HG02678 (cell line): Measurements from ENCODE around the gene VAT1L.

ENCODE experiments used
- ATAC-seq: cut with Tn5 transposase; IDR thresholded peaks from one replicate; pipeline ENCODE4 v1.9.1; 2021; ENCODE audit warnings: mild to moderate bottlenecking, moderate library complexity; ENCODE audit not compliant: unreplicated experiment

Gene VAT1L

DNA sequence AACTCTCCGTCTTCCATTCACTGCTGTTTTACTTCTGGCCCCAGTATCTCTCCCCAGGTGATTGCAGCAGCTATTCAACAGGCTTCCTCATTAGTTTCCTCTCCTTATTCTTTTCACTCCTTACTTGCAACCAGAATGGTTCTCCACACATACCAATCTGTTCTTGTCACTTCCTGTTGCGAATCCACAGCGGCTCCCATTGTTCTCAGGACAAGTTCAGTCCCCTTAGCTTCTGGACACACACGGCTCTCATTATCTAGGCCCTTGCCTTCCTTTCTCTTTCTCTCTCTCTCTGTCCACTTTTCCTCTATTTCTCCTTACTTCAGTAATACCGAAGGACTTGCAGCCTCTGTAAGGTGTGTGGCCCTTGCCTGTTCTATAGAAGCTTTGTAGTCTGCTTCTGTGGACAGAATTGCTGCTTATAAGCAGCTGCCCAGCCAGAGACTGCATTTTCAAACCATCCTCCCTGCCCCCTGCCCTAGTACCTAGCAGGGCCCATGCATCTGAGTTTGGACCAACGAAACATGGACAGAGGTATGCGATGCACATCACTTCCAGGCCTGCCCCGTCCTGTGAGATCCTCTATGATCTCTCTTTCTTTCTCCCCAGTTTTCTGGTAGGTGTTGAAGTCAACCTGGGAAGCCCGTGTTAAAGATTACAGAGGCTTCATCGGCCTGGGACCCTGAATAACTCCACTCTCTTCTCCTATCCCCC, 45.7 kb downstream of the VAT1L start:
- no peak for ATAC-seq

DNA sequence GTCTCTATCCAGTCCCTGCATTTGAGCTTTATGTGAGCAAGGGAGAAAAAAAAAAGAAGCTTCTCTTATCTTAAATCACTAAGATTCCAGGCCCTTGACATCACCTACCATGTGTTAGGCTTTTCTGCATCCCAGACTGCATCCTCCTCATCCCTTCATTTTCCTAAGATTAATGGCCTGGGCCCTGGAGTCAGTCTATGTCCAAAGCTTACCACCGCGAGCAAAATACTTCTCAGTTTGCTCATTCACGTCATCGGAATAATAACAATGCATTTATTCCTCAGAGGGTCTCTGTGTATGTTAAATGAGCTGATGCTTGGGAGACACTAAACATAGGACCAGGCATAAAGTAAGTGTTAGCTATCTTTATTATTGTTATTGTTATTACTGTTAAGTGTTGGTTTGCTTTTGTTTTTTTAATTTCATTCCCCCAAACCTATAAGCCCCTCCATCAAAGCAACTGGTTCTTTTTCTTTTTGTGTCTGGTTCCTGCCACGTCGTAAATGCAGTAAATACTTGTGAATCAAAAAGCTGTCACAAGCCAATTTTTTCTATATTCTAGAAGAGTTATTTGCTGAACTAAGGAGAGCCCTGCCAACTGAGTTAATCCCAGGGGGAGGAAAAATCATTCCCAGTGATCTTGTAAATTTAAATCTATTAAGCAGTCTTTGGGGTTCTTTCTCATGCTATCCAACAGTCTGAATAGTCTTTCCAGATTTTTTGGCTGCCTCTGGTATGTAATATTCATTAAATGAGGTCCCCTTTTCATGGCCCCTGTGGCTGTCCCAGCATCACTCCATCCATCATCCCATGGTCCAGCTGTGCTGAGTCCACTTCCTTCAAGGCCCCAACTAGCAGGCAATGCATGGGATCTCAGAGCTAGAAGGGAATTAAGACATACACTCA, 46.5 kb downstream of the VAT1L start:
- no peak for ATAC-seq

DNA sequence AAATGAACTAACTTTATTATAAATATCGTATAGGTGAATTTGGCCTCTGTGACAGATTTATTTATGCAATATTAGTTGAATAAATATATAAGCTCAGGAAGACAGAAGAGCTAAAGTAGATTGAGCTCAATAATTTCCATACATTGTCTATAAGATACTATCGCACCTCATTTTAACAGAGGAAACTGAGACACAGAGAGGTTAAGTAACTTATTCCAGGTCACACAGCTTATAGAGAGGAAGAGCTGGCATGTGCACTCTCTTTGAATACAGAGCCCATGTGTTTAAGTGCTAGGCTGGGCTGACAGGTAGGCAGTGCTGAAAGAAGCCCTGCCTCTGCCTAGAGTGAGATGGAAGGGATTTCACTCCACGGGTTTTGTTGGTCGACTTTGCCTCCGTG, 48.4 kb downstream of the VAT1L start:
- ATAC-seq = no peak

DNA sequence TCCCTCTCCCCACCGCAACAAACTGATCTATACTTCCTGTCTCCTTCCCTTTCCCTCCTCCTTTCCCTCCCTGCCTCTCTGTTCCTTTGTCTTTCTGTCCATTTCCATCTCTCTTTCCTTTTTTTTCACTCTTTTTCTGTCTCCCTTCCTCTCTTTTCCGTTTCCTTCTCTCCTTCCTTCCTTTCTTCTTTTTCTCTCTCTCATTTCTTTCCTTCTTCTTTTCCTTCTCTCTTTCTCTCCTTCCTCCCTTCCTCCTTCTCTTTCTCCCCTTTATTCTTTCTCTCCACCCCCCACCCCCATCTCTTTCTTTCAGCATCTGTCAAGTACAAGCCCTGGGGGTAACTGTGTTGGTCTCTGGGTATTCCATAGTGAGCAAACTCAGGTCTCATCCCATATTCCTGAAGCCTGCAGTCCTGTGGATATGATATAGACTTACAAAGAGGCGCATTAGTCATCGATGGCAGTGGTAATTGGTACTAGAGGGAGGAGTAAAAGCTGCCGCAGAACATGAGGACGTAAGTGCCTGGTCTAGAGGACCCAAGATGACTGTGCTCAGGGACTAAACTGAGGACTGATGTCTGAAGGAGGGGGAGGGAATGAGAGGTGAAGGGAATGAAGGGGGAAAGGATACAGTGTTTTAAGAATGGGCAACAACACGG, 50.4 kb downstream of the VAT1L start:
- ATAC-seq = no peak

DNA sequence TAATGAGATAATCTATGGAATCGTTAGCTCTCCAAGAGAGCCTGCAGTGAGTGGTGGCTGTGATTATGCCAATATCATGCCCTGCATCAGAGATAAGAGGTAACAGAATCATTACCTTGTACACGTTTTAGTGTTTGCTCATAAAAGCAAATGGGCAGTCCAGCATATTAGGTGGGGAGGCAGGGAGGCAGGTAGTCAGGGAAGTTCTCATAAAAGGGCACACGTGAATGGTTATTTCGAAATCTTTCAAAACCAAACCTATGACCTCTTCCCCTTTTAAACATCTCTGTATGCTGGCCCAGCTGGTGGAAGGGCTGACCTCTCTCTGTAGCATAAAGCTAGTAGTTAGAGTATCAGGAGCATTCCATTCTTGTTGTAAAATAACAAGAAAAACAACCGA, 51.7 kb downstream of the VAT1L start:
- no peak for ATAC-seq

DNA sequence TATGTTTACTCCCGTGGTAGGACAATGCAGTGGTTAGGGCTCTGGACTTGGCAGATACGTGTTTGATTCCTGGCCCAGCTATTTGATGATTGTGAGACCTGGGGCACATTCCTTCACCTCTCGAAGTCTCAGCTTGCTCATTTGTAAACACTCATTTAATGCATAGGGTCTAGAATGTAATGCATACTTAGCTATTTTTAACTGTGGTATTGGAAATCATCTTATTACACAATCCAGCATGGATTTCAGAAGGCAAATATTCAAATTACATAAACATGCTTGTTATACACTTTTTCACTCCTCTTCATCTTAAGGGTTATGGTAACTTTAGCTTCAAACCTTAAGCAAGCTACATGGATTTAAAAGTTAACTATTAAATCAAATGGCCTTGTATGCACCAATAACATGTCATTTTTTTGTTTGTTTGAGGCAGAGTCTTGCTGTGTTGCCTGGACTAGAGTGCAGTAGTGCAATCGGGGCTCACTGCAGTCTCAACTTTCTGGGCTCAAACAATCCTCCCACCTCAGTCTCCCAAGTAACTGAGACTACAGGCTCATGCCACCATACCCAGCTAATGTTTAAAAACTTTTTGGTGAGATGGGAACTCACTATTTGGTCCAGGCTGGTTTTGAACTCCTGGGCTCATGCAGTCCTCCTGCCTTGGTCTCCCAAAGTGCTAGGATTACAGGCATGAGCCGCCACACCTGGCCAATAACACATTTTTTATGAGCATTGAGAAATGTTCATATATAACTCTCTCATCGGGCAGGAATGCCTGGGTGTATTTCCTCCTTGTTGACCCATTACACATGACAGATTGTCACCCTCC, 52.5 kb downstream of the VAT1L start:
- no peak for ATAC-seq

DNA sequence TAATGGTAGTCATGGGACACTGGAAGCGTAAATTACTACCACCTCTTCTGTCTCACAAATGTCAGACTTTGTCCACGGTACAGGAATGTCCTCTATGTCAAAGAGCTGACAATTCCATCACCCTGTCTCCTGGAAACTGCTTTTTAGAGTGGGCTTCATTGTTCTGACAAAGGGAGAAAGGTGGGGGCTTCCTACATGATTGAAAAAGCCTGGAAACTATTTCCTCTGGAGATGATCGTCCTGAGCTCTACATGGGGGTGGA, 53.1 kb downstream of the VAT1L start:
- ATAC-seq = no peak

DNA sequence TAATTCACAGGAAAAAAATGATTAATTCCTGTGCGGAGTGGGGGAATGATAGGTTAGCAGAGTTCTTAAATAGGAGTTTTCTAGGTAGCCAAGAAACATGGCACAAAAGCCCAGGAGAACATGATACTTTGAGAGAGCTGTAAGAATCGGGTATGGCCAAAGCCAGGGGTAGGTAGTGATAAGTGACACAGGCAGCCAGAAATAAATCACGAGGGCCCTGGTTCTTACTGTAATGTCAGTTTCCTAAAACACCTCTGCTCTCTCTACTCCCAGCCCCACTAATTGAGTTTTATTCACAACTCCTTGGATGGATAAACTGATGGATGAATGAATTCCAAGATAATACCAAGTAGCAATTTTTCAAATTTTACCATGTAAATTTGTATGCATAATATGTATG, 54.1 kb downstream of the VAT1L start:
- ATAC-seq = no peak

DNA sequence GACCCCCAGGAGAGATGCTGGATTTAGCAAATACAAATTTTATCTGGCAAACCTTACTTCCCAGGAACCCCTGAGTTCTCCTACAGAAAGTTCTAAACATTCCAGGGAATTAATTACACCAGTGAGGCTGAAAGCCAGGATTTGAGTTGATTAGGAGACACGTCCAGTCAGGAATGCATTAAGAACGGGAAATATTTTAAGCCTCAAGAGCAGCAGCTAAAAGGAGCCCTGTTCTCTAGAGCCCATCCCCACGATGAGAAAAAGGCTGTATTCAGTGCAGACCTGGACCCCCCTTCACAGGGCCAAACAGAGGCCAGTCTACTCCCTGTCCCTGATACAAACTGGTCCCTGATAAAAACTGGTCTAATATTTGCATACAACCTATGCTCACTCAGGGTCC, 55.0 kb downstream of the VAT1L start:
- ATAC-seq = no peak

DNA sequence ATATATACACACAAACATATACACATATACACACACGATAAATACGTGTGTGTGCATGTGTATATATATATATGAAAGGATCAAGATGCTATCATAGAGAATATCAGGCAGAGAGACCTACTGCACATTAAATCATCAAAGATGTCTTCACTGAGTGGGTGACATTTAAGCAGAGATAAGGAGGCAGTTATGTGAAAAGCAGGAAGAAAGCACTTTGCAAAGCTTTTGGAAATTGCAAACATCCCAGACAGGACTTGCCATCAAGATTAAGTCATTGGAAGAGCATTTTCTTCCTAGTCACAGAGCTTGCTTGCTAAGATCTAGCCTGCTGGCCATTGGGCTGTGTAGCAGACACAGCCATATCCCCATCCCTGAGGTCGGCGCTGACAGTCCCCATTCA, 56.4 kb downstream of the VAT1L start:
- ATAC-seq = no peak

DNA sequence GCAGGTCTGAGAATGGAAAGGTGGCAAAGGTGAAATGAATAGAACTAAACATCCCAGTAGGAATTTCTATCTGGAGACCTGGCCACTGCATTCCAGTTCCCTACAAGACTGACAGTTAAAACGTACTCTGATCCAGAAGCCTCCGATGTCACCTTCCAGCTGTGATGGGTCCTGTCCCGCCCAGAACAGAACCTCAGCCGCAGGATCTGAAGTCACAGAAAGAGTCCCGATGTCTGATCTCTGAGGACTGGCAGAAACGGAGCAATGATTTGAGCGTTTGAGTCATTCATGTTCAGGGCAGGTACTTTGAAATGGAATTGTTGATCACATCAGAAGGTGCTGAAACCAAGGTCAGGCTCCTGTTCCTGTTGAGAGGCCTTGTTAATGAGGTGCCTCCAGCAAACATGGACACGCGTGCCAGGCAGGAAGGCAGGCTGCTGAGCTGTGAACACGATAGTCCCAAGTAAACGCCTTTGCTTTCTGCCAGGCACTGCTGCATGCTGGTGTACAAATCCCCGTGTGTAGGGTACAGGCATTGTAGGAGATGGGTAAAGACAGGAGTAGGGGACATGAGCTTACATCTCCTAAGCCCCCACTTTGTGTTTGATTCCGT, 61.4 kb downstream of the VAT1L start:
- ATAC-seq = no peak

DNA sequence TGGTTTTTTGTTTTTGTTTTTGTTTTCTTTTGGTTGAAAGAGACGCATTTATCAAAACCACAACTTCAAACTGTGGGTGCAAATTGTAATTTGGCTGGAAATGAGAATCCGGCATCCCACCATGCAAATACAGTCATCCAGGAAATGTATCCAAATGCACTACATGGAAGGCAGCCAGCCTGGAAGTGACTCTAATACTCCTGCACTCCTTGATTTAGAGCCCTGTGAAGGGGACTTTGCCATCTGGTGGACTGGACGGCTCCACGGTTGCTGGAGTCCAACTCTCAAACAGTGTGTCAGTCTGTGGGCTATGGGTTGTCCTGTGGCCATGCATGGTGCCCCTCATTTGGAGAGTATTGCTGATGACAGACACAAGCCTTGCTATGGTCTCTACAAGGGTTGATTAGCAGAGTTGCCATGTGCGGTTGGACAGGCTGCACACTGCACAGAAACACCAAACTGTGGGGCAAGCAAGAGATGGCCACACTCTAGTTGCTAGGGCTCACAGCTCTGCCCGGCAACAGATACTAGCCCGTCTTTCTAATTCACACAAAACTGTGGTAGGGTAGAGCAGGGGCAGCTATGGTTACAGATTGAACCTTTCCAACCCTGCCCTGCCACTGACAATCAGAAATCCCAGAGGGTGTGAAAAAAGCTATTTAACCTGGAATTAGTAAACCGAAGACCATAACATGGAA, 62.4 kb downstream of the VAT1L start:
- no peak for ATAC-seq

DNA sequence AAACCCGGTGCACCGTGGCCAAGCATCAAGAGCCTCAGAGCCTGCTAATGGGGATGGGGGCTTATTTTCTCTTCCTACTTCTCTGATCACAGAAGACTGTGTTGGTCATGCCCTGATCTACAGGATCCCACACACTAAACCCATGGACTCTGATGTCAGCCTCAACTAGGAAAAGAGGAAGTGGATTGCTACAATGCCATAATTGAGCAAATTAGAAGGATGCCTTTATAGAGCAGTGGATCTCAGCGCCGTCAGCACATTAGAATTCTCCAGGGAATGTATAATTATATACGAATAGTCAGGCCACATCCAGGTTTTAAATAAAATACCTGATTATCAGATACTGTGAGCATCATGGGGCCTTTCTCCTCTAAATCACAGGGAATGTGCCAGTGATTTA, 64.8 kb downstream of the VAT1L start:
- no peak for ATAC-seq

DNA sequence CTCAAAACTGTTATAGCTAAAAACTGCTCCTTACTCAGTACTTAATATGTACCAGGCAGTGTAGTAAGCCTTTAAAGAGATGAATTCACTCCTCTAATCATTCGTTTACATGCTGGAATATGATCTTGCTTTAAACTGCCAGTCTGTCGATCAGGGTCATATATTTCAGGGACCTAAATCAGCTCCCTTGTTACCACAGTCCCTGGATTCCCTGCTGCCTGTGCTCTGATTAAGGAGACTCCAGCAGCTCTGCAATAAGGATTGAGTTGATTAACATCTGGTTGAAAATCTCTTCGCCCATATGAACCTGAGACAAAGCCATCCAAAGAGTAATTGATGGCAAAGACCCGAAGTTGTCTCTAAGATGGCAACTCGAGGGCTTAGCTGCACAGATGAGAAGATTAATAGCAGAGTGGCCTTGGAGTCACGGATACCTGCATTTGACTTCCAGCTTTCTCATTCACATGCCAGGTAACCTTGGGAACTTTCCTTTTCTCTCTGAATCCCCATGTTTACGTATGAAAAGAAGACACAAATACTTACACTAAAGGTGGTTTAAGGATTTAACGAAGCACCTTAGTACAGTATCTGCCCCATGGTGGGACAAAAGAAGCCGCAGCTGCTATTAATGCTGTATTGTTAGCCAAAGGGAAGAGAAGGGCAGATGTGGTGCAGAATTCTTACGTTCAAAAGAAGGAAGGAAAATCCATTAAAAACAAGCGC, 68.2 kb downstream of the VAT1L start:
- ATAC-seq = no peak

DNA sequence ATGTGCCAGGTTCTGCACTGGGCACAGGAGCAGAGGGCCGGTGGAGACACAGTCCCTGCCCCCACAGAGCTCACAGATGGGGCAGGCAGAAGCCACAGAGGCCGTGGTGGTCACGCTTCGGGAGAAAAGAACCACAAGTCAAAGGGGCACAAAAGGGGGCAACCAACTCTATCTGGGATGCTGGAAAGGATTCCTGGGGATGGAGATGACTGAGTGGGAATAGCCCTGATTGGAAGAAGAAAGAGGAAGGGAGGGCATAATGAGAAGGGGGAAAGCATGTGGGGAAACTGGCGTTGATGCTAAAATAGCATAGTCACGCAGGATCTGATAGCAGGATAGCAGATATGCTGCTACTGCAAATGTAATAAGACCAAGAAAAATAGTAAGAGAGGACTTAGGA, 69.7 kb downstream of the VAT1L start:
- no peak for ATAC-seq

DNA sequence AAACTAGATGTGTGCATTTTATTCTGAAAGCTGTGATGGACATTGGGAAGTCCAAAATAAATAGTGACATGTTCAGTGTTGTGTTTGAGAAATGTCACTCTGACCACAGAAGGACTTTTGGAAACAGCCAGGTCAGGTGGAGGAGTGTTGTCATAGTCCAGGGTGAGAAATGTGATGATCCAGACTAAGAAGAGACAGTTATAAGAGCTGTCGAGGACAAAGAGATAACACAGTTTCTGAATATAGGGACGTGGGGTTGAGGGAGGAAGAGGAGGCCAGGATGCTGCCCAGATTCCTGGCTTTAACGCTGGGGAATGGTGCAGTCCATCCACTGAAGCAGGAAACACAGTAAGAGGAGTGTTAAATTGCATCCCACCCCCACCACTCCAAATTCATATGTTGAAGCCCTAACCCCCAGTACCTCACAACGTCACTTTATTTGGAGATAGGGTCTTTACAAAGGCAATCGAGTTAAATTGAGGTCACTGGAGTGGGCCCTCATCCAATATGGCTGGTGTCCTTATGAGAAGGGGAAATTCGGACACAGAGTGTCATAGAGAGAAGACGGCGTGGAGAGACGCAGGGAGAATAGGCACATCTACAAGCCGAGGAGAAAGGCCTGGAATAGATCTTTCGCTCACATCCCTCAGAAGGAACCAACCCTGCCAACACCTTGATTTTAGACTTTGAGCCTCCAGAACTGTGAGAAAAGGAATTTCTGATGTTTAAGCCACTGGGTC, 71.3 kb downstream of the VAT1L start:
- no peak for ATAC-seq

DNA sequence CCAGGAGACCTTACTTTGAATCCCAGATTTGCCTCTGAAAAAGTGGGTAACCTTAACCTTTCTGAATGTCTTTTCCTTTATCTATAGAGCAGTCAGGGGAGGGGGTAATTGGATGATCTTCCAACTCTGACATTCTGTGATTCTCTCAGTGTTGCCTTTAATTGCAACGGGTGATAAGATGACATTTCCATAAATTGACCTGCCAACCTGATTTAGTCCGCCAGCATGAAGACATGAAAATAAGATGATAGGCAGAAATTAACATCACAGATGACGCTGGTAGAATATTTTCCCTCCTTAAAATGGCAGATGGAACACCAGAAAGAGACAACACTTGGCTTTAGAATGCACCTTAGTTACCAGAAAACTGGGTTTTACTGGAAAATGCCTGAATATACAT, 72.6 kb downstream of the VAT1L start:
- no peak for ATAC-seq

DNA sequence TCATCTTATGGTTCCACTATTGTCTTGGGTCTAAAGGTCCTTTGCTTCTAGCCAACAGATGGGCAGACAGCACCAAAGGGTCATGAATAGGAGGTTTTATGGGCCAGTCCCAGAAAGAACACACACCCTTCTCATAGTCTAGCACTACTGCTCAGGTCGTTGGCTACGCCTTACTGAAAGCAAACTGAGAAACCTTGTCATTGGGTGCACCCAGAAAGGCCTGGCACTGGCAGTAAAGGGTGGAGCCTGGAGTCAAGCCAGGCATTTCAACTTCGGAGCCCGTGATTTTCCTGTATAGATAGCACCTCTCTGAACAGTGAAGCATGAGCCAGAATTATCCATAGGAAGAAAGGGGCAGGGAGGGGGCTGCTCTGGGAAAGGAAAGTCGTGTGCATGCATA, 74.9 kb downstream of the VAT1L start:
- no peak for ATAC-seq

DNA sequence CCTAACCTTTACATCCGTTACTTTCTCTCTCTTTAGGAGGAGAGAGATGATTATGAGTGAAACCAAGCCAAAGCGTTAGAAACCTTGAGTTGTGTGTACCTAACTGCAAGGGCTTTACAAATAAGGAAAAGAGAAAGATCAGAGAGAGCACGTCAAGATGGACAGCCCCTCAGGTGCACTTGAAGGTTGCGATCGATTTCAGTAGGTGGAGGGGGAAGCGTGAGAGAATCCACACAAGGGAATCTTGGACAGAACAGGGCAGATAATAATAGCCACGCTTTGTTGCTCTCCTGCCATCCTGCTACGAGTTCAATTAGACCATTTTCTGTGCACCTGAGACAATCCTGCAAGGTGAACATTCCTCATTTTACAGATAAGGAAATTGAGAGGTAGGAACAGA, 78.4 kb downstream of the VAT1L start:
- ATAC-seq = no peak
